AG10803 (cell line): Measurements from ENCODE around the gene CC2D1A.

ENCODE experiments used
- DNase-seq: peaks from one replicate; pipeline ENCODE4 v3.0.0; 2010; ENCODE audit warnings: low read depth
- H3K4me3 ChIP-seq: 2 replicates; pipeline ENCODE4 v1.5.1; 2011; ENCODE audit warnings: mild to moderate bottlenecking, low read length, control low read depth
- CTCF ChIP-seq: conservative IDR thresholded peaks from 2 replicates; pipeline ENCODE4 v1.5.1; 2011; ENCODE audit warnings: mild to moderate bottlenecking, low read length, control low read depth, inconsistent platforms

Gene CC2D1A

GRCh38 chr19:13883516-13884064 is 22.4 kb upstream of the CC2D1A start:
- no peak for DNase-seq
- TF ChIP-seq CTCF = peak; percentile 39
- no peak overlapping the region for H3K4me3 ChIP-seq

GRCh38 chr19:13884726-13885591 is 21.0 kb upstream of the CC2D1A start:
- no peak overlapping the region for H3K4me3 ChIP-seq
- no peak for DNase-seq
- no peak for TF ChIP-seq CTCF

DNA sequence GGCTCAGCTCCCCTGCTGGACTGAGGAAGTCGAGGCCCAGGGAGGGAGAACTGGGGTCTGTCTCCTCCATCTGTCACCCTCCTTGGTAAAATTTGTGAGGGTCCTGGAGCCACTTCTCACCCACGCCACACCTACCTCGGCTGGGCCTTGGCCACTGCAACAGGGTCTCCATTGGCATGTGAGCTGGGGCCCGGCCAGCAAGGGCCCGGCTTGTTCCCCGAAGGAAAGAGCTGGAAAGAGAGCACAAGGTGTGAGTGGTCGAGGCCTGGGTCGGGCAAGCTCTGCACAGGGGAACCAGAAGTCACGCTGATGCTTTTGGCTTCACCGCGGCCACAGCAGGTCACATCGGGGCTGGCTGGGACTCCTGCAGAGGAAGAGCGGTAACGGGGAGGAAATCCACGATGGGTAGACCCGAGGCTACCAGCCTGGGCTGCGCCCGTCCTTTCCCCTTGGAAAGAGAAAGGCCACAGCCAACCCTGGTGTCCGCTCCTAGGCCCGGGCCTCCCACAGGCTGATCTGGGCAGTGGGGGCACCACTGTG is 20.1 kb upstream of the CC2D1A start:
- no peak for DNase-seq
- H3K4me3 ChIP-seq = no peak overlapping the region
- no peak for TF ChIP-seq CTCF

DNA sequence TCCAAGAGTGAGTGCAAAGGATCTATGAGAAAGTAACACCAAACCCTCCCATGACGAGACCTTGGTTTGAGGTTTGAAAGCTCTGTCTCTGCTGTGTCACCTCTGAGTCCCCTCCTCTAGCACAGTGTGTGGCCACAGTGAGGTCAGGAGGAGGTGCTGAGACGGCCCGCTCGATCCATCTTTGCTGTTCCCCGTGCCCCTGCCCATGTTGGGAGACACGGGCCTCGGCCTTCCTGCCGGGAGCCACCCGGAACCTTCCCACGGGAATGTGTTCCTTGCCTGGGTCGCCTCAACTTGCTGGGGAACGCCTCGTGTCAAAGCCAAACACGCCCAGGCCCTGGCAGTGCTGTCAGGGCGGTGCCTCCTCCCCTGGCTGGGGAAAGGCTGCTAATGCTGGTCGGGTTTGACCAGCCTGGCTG is 19.0 kb upstream of the CC2D1A start:
- no peak for TF ChIP-seq CTCF
- DNase-seq = no peak
- H3K4me3 ChIP-seq = no peak overlapping the region

- DNase-seq = peak; percentile 72
- TF ChIP-seq CTCF = no peak
- H3K4me3 ChIP-seq = no peak overlapping the region
Measured at GRCh38 chr19:13887517-13887916, 18.5 kb upstream of the CC2D1A start.

GRCh38 chr19:13888281-13888680 is 17.7 kb upstream of the CC2D1A start:
- no peak overlapping the region for H3K4me3 ChIP-seq
- DNase-seq = no peak
- no peak for TF ChIP-seq CTCF

DNA sequence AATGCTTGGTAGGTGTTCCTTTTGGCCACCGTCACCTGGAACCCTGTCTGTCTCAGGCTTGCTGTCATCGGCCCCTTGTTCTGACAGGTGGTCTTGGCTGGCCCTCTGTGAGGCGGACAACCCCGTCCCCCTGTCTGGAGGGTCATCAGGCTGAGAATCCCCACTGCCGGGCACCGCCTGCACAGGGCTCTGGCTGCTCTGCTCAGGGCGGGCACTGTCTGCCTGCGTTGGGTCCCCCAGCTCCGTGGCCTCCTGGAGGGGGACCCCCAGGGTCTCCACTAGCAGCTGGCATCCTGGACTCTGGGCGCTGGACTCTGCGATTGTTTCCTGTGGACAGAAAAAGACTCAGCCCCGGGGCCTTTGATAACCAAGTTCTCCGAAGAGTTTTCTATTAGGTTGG is 15.9 kb upstream of the CC2D1A start:
- DNase-seq = no peak
- no peak for TF ChIP-seq CTCF
- H3K4me3 ChIP-seq = no peak overlapping the region
